Hematopoietic multipotent progenitor cell treated with erythropoietin and hydrocortisone succinate and interleukin-3 and kit ligand, for 8 days (in vitro differentiated cells): ENCODE measurements around the gene ILKAP.

Experiments used
- DNase-seq: peaks from one replicate; pipeline ENCODE4 v3.0.0-alpha.2; 2015

ILKAP gene

DNA sequence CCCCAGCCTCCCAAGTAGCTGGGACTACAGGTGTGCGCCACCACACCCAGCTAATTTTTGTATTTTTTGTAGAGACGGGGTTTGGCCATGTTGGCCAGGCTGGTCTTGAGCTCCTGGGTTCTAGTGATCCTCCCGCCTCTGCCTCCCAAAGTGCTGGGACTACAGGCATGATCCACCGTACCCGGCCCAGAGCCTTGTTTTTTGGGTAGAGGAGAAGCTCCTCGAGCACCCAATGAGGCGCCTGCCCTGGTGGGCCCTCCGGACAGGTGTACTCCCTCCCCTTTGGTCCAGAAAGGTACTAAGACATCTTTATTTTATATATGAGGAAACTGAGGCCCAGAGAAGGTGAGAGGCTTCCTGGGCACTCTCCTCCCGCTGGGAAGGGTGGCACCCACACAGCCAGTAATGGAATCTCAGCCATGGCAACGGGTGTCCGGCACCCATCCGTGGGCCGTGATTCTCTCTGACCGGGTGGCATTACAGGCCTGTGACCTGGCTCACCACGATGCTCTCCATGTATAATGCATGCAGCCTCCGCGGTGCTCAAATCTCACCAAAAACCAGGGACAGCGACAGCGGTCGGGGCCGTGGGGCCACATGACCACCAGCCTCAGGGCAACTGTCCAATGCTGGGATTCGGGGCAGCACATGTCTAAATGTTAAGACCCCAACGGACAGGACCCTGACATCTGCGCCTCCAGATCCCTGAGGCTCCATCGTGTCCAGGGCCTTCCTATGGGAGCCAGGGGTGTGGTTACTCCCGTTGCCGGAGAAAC, 81.8 kb downstream of the ILKAP start:
- no peak for DNase-seq

DNA sequence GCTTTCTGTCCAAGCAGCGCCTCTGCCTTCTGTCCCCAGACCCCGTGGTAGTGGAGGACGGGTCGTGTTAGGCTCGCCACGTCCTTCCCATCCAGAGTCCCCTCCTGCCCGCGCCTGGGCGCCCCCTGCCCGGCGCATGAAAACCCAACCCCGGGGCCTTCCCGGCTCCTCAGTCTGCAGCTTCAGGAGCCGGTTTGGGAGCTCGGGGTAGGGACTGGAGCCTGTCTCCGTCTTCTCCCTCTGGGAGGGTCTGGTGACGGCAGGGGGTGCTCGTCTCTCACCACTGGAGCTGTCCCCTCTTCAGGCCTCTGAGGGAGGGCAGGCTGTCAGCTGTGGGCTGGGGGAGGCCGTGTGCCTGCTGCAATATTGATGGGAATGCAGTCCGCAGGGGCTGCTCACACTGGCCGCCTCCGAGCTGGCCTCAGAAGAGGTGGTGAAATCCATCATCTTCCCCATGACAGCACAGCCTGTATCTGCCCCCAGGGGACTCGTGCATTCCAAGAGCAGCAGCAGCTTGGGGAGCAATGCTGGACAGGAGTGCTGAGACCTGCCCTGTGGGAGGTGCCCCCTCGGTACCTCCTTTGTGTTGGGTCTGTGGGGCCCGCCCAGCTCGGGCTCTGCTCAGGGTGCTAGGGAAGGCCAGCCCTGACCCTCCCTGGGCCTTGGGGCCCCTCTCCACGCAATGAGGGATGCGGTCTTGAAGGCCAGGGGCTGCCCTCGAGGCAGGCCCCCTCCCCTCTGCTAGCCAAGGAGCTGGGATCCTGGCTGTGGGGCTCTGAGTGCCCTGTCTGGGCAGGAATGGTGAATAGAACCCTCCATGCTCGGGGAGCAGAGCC, 82.8 kb downstream of the ILKAP start:
- no peak for DNase-seq
